GM19395 (cell line): ENCODE results near the gene OMP.

Source experiments
- ATAC-seq: cut with Tn5 transposase; IDR thresholded peaks from one replicate; pipeline ENCODE4 v1.9.1; 2021; ENCODE audit warnings: mild to moderate bottlenecking, moderate library complexity; ENCODE audit not compliant: unreplicated experiment

OMP gene

GRCh38 chr11:77068457-77069335 lies 33.9 kb upstream of the OMP start:
- ATAC-seq = no peak

- no peak for ATAC-seq
Measured at GRCh38 chr11:77069336-77069968, 33.2 kb upstream of the OMP start.

GRCh38 chr11:77069969-77070582 lies 32.6 kb upstream of the OMP start:
- no peak for ATAC-seq

- ATAC-seq = no peak
Measured at GRCh38 chr11:77071077-77071476, 31.6 kb upstream of the OMP start.

DNA sequence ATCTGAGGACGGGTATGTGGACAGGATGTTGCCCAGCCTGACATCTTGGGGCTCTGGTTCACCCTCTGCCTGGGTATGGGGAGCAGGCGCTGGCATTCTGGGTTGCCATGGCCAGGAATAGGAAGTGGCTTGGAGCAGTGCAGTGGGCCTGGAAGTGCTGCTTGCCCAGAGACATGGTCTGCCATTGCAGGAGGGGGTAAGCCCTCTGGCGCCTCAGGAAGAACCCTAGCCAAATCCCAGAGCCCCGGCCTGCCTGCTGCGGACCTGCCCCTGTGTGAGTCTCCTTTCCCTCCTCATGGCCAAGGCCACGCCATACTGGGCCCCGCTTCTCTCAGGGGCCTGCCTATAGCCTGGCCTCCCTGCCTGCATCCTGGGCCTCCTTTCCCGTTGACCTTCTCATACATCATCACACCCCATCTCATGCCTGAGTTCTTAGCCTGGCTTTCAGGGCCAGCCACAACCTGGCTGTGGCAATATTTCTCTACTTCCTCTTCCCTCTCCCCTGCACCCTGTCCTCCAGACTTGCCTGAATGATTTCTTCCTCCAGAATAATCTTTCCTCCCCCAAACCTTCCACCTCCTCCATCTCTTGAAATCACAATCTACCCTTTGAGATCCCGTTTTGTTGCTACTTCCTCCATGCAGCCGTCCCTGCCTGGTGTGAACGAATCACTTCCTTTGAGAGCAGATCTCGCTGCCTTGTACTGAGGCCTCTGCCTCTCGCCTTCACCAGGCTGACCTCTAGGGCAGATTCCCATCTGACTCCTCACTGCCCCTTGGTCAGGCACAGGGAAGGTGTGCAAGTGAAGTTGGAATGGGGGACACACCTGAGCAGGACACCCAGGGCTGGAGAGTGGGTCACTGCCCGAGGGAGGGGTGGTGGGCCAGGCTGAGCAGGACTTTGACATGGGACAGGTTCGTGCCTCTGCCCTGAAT lies 30.7 kb upstream of the OMP start:
- ATAC-seq = no peak

DNA sequence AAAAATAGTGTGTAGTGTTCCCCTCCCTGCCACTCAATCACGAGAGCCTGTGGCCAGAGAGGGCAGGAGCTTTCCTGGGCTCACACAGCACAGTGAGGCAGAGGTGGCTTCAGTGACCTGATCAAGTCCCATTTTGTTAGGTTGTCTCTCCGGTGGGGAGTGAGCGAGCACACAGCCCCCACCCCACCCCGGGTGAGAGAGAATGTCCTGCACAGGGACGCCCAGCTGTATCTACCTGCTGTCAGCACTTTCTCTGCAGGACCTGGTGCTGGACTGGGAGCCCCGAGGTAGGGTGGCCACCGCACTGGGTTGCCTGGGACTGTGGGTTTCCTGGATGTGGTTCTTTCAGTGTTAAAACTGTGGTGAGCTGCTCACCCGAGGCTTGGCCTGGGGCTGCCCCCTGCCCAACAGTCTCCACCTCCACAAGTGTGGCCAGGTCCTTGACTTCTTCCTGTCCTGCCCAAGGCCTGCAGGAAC lies 29.8 kb upstream of the OMP start:
- no peak for ATAC-seq

DNA sequence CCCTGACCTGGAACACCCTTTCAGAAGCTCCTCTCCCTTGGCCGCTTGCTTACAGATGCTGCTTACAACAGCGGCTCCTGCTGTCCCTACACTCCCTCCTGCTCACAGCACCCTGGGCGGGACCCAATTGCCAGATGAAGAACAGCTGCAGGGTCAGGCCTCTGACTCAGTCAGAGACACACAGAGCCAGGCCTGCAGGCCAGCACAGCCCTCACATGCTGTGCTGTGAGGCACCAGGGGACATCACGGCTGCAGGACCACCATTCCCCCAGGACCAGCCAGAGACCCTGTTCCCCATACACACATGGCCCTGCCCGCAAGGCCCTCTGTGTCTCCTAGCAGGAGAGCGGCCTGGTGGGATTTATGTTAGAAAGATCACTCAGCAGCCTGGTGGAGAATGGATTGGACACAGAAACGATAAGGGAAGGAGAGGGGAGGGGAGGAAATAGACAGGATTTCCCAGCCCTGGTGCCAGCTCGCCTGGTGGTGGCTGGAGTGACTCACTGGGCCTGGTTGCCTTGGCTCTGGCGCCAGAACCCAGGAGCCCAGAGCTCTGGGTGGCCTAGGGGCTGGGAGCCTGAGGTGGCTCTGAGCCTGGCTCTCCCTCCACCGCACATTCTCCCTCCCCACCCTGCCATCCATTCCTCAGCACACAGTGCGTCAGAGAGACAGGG lies 29.2 kb upstream of the OMP start:
- no peak for ATAC-seq

DNA sequence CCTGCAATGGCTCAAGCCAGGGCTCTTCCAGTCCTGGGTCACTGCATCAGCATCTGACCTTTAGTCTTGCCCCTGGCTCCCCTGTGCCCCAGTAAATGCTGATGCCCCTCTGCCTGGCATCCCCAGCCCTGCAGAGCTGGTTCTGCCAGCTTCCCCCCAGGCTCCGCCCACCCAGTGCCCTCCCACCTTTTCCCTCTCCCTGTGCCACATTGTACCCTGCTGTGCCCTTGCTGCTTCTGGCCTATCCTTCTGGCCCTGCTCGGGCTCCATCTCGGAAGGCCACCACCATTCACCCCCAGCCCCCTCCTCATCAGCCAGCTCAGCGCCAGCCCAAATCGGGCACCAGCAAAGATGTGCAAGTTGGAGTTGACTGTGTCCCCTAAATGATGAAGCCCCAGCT lies 28.4 kb upstream of the OMP start:
- no peak for ATAC-seq

DNA sequence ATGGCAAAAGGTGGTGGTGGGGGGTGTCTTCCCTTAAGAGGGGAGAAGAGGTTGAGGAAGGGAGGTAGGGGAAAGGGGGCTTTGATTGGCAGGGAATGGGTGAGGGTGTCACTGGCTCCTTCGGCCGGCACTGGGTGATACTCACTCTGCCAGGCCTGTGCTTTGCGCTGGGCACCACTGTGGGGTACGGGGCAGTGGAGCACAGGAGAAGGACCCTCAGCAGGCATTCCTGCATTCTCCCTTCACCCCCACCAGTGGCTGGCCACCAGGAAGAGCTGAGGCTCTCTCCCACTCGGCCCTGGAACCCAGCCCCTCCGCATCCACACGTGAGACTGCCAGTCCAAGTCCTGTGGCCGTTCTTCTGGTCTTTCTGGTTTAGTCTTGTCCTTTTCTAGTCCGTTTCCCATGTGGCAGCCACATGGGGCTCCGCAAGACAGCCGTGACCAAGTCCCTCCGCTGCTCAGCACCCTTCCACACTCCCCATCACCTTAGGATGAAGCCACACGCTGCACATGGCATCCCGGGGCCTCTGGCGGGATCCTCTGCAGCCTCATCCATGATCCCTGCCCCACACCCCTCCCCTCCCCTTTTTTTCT lies 27.9 kb upstream of the OMP start:
- no peak for ATAC-seq

DNA sequence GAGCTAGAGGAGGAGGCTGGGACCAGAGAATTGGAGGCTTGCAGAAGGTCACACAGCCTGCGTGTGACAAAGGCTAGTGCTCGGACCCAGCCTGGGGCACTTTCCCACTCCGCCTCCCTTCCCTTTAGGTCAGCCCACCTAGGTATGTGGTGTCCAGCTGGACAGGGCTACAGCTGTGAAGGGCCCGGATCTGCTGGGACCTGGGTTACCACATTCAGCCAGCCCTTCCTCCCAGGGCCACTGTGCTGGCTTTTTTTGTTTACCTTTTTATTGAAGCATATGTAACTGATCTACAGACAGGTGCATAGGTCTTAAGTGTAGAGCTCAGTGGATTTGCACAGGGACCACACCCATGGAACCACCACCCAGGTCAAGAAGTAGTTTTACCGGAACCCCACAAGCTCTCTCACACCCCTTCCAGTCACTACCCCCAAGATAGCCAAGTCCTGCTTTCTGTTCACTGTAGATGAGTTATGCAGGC lies 27.2 kb upstream of the OMP start:
- ATAC-seq = no peak

- ATAC-seq = no peak
Measured at GRCh38 chr11:77079666-77080065, 23.0 kb upstream of the OMP start.

- ATAC-seq = no peak
Measured at GRCh38 chr11:77080643-77081210, 21.9 kb upstream of the OMP start.

DNA sequence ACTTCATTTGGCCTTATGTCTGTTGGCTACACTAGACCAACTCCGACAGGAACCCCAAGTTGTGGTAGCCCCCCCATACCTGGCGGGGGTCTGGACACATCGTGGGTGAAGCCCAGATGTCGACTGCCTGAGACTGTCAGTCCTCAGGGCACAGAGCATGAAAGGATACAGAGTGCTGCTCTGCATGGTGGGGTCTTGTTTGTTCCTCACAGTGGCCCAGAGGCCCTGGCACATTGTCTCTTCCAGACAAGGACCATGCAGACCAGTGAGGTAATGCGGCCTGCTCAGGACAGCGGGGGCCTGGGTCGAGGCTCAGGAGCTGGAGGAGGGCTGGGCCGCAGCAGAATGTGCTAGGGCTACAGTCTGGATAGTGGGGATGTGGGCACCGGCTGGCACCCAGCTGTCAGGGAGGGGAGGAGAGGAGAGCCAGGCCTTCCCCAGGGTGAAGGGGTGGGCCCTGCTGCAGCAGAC lies 21.2 kb upstream of the OMP start:
- no peak for ATAC-seq

DNA sequence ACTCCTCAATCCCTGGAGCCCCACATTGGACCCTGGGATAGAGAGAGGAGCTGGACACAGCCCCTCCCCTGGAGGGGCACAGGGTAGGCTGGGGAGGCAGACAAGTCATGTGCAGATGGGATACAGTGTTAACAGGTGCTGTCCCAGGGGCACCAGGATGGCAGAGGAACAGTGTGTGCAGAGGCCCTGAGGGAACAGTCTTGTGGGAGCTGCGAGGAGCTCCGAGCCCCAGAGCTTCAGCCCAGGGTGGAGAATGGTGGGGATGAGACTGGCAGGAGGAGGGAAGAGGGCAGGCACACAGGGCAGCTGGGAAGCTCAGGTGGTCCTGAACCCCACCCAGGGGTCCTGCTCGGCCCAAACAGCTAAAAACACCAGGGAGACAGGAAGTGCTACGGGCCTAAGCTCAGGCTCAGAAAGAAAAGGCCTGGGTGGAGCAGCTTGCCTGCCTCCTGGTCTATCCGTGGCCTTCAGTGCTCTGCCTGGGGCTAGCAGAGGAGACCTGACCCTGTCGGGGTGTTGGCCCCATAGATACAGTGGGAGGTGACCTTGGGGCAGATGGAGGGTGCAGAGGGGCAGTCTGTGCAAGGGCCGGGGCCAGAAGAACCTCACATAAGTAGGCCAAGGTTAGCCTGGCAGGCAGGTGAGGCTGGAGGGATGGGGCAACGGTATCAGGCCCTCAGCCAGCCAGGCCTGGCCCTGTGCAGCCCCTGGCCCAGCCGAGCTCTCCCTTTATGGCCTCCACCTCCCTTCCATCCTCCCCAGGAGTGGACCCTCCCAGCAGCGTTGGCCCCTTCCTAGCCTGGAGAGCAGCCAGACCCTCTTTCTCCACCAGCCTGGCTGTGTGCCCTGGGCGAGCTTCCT lies 20.4 kb upstream of the OMP start:
- ATAC-seq = no peak

GRCh38 chr11:77082838-77083565 lies 19.6 kb upstream of the OMP start:
- ATAC-seq = no peak

GRCh38 chr11:77083566-77084245 lies 18.9 kb upstream of the OMP start:
- no peak for ATAC-seq

GRCh38 chr11:77084581-77085191 lies 18.0 kb upstream of the OMP start:
- ATAC-seq = no peak
